ENCODE measurements around the gene RNASE8. TPM values are rescaled to one million over a fixed set of nuclear protein-coding genes. Genes with fewer than 3 reads are reported as not detected.

RNASE8 gene
- total and polyA plus RNA-seq, 2 of the 8 experiments (the other 6 are each of a cell fraction or from before 2014, with no cell fraction given): not detected

- TF ChIP-seq, protein P1, sequence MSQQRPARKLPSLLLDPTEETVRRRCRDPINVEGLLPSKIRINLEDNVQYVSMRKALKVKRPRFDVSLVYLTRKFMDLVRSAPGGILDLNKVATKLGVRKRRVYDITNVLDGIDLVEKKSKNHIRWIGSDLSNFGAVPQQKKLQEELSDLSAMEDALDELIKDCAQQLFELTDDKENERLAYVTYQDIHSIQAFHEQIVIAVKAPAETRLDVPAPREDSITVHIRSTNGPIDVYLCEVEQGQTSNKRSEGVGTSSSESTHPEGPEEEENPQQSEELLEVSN (IDR thresholded peaks at IDR 0.05): peak; percentile 93
- TF ChIP-seq SP4 (IDR thresholded peaks at IDR 0.05; ENCODE audit: low read length) (no peak), CHD7 (IDR thresholded peaks at IDR 0.05; ENCODE audit: insufficient replicate concordance, low read length) (no peak), NRF1 (IDR thresholded peaks at IDR 0.05; ENCODE audit: low read depth, low read length) (no peak), CTBP2 (IDR thresholded peaks at IDR 0.05; ENCODE audit: borderline replicate concordance, insufficient read depth, insufficient read length, low read length) (peak; percentile 46), RFX5 (IDR thresholded peaks at IDR 0.05; ENCODE audit: borderline replicate concordance, low read depth, low read length) (no peak), EZH2 (IDR thresholded peaks at IDR 0.05; ENCODE audit: low read depth, low read length, severe bottlenecking) (no peak), EP300 (IDR thresholded peaks at IDR 0.05; ENCODE audit: borderline replicate concordance in 1 of 2, low read depth in 2 of 2, low read length in 2 of 2) (no peak)
Observed at GRCh38 chr14:21025371-21026273, 32.0 kb upstream of the RNASE8 start (continued).
